GM21360 (cell line): ENCODE data around the gene CLPX.
A peak's percentile ranks its signal among the peaks of the same experiment; 100 is the strongest.
"Not testable (repeated sequence)": the region's sequence is repeated elsewhere in the genome, so short reads cannot be mapped to it uniquely, and the experiment has no call there.

Experiments used
- ATAC-seq: cut with Tn5 transposase; IDR thresholded peaks from one replicate; pipeline ENCODE4 v1.9.1; 2021; ENCODE audit warnings: mild to moderate bottlenecking, moderate library complexity; ENCODE audit not compliant: unreplicated experiment

The CLPX gene

DNA sequence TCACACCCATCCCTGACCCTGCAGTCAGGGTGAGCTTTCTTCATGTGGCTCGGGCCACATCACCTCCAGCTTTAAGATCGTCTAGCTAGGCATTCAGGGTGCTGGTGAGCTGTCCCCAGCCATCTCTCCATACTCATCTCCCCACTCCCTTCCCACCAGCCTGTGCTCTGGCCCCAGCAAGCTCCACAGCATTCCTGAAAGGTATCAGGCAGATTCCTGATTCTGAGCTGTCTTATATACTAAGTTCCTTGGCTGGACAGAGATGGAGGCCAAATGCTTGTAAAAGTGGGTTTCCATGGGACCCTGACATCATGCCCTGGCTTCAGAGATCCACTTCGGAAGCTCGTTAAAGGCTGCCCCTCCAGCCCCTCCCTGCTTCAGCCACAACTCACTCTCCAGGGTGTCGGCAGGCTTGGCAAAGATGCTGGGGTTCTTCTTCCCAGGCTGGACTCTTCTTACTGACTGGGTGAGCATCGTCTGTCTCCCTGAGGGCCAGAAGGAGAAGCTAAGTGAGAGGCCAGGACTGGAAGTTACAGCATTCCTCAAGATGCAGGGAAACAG is 22.2 kb upstream of the CLPX start:
- ATAC-seq = no peak

DNA sequence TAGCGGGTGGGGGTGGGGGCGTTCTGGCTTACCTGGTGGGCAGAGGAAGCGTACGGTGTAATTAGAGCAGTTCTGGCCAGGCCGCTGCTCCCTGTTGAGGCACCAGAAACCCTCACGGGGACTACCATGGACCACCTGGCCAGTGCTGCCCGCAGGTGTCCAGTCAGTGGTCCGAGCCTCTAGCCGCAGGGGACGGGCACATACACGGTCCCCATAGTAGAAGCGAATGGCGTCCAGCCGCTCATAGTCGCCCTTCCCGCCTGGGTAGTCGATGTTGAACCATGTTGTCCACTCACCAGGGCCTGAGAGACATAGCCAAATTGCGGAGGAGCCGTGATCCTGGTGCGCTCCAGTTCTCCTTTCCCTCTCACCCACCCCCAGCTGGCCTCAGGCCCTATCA is 21.6 kb upstream of the CLPX start:
- no peak for ATAC-seq

DNA sequence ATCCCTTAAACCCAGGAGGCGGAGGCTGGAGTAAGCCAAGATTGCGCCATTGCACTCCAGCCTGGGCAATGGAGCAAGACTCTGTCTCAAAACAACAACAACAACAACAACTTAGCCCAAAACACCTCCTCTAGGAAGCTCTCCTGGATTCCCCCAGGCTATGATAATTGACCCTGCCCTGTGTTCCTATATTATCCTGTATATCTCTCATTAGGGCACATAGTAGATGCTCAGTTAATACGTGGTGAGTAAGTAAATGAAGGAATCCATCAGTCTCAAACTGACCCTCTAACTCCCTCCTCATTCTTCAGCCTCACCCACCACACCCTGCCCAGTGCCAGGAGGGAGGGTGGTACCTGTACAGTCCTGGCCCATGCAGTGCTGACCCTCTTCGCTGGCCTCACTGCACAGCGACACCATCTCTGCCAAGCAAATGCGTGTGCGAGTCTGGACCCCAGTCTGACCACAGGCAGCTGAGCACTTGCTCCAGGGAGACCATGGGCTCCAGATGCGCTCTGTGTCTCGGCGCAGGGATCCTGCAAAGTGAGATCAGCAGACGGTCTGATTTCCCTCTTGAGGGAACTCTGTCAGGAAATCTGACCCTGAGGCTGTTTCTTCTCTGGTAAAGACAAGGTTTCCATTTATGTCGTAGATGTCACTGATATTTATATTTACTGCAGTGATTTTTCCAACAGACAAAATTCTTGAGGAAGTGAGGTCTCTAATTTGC is 20.0 kb upstream of the CLPX start:
- ATAC-seq = no peak

DNA sequence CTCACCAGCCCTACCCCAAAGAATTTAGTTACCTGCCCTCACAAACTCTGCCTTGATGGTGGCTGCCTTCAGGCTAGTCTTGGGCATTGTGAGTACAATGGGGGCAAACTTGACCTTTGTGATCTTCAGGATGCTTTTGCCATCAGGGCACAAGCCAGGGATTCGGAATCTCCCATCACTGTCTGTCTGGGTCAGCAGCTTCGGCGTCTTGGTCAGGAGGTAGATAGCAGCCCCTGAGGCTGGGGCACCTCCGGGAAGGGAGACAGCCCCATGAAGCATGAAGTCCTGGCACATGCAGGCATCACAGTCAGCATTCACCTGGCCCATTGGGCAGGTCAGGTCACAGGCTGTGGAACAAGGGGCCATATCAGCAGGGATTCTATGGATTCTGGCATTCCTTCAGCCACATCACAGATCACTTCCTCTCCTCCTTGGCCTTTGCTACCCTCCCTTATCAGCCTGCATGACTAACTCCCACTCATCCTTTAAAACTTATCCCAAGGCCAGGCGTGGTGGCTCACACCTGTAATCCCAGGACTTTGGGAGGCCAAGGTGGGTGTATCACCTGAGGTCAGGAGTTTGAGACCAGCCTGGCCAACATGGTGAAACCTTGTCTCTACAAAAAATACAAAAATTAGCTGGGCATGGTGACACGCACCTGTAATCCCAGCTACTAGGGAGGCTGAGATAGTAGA is 19.2 kb upstream of the CLPX start:
- no peak for ATAC-seq

DNA sequence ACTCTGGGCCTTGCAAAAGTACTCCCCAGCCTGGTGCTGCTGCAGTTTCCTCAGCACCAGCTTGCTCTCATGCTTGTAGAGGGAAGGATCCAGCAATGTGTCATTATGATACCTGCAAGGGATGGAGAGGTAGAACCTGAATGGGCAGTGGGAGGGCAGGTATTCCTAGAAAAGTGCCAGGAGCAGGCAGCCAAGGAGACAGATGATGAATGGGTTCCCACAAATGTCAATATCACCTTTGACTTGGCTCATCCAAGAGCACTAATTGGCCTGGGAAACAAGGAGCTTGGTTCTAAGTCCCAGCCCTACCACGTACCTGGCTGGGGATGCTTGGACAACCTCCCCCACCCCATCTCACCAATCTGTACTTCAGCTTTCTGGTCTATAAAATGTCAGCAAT is 16.8 kb upstream of the CLPX start:
- ATAC-seq = no peak

DNA sequence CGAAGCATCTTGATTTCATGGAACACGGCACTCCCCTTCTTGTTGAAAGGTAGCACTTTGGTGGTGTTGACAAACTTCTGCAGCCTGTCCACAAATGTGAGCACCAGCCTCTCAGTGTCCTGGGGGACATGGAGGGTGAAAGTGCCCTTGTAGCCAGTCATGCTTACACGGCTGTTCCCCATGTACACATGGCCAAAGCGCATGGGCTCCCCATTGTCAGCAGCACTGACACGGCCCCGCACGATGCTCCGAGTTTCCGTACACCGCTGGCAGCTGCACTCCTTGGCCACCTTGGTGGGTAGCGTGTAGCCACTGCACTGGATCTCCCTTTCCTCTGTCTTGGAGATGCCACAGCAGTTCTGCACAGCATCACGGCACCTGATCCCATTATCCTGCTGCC is 13.4 kb upstream of the CLPX start:
- no peak for ATAC-seq

DNA sequence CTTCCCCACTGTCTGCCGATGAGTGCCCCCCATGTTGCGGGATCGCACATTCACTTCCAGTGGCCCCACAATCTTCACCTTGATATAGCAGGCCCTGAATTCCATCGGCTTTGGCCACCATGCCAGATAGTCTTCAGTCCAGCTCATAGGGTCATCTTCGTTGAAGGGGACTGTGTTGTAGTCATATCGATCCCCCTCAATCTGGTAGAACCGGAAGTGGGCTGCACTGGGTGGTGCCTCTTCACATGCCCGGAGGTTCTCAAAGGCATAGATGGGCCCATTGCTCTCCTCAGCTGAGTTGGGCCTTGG is 12.1 kb upstream of the CLPX start:
- ATAC-seq = no peak

DNA sequence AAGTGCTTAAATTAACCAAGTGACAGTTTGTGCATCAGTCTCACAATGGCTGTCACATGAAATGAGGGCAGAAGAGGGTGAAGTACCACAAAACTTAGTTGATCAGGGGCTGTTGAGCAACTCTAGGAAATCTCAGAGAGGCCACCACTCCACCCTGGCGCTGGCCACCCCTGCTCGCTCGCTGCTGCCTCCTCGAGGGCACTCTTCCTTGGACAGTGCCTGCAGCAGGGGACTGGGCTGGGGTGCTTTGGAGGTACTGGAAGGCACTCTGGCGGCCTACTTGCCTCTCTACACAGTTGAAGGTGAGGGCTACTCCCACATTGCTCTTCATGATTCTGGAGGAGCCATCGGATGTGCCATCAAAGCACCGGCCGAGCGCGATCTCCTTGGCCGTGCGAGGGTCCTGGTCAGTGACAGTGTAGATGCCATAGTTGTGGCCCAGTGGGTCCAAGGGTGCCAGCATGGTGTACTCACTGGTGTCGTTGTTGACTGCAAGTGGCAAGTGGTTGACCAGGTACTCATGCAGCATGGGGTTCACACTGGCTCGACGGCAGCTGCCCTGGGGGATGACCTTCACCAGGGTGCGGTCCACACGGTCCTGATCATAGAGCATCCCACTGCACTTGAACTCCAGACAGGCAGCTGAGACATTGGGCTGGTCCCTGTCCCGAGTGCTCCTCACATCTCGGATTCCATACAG is 11.6 kb upstream of the CLPX start:
- ATAC-seq = no peak

DNA sequence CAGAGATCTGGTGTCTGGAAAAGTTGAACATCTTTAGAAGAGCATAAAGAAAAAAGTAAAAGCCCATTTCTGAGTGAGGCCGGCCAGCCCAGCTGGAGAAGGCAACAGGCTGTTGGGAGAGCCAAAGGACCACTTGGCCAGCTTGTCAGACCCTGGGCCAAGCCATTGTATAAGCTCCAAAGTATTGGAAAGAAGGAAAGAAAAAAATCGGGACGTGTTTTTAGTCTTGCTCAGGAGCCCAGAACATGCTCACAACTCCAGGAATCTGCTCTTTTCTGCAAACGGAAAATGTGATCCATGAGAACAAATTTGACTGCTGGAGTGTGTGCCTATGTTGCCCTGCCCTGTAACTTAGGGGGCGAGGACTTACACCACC is 10.4 kb upstream of the CLPX start:
- ATAC-seq = no peak

DNA sequence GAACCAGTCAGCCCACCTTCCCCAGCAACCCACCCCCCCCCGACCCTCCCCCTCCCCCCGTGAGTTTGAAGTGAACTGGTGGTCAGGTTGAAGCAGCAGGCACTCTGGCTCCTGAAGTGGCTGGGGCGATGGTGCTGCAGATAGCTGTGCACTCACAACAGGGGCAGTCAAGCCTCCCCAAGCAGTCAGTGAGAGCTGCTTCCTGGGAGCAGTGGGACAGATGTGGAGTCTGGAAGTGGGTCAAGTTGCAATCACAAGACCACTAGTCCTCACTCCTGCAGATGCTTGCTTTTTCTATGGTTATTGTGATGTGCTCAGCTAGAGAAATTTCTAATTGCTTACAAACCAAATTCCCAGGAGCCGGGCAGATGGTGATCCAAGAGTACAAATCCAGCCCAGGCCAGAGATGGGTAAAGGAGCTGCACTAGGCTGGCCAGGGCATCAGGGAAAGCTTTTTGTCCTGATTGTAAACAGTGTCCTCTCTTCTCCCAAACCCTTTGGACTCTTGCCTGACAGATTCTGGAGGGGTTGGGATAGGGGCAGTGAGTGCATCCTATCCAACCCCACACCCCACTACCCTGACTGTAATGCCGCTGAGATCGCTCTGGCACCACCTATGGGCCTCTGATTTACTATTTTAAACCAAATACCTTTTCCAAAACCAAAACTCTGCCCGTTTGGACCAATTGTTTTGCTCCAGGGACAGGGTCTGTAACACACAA is 9.8 kb upstream of the CLPX start:
- no peak for ATAC-seq

DNA sequence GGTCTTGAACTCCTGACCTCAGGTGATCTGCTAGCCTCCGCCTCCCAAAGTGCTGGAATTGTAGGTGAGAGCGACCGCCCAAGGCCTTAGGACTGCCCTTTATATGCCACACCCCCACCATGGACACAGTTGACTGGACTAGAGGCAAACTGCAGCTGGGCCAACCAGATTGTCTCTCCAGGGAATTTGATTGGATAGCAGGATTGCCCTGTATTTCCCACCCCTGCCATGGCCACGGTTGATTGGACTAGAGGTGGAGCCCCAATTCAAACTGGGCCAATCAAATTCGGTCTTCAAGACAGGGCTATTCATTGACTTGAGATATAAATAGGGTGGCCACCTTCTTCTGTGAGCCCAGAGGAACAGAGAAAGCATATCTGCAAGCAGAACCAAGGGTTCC is 6.9 kb upstream of the CLPX start:
- no peak for ATAC-seq

DNA sequence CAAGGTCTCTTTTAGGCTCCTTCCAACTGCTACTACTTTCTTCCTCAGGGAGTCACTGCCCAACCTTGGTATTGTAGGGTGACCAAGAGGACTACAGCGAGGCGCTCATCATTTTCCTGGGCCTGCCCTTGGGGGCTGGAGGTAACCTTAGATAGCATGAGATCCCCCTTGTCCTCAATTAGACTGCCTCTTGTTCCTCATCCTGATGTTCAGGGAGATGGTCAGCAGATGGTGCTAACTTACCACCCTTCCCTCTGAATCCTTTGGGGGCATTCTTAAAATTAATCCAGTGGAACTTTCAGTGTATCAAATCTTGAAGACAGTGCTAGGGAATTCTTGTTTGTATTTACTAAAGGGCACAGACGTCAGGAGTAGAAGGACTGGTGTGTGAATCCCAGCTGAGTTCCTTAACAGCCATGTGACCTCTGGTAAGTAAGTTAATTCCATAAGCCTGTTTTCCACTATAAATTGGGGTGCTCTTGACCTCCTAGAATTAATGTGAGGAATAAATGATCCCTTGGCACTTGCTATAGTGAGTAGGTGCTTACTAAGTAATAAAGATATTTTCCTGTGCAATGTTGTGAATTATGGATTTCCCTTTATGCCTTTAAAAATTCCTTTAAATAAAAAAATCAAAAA is 4.1 kb upstream of the CLPX start:
- no peak for ATAC-seq

DNA sequence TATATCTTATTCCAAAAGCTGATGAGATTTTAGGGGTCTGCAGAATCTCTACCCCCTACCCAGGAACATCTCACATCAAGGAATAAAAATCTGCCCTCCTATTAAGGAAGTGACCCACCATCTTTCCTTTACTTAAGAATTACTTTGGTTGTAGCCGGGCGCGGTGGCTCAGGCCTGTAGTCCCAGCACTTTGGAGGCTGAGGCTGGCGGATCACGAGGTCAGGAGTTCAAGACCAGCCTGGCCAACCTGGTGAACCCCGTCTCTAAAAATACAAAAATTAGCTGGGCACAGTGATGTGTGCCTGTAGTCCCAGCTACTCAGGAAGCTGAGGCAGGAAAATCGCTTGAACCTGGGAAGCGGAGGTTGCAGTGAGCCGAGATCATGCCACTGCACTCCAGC is 3.3 kb upstream of the CLPX start:
- not testable (repeated sequence) for ATAC-seq

DNA sequence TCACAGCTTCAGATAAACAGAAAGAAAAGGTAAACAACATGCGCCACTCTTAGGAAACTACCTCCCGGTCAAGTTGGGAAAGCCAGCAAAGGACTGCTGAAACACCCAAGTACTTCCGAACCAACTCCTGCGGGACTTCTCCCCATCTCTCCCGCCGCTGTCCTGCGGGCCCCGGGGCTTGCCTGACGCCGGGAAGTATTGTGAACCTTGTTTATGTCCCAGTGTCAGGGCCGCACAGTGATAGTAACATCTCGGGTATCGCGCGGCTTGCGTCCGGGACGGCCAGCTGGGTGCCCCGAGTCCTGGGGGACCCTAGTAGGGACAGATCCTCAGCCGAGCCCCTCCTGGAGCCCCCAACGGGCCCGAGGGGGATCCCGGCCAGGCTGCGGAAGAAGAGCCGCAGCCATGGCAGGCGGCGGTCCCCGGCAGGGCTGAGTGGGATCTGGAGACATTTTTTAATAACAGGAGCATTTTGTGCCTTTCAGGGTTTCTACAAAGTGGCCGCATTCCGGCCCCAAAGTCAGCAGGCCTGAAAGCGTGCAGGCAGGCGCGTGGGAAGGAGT is 756 bp downstream of the CLPX start:
- ATAC-seq = peak; percentile 26

DNA sequence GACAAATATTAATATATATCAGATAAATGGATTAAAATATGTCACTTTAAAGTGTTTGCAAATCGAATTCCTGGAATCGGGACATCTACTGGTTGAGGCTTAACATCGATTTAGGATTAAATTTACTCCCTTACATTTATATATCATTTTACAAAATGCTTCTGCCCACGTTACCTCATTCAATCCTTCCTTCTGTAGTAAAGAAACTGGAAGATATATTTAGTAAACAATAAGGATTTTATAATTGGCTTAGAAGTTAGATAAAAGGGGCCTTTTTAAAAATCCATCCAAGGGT is 1.3 kb downstream of the CLPX start:
- ATAC-seq = no peak

DNA sequence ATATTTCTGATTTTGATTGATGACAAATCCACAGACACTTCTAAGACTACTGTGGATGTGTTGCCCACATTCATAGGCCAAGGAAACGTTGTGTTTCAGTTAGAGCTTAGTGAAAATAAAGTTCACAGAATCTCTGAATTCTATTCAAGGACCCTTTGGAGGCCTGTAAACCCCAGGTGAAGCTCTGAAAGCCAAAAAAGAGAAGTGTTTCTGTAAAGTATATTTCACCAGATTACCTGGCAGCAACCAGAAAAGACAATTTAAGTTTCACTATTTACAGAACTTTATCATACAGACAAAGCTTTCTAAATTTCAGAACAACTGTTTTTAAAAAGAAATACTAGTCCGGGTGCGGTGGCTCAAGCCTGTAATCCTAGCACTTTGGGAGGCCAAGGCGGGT is 2.6 kb downstream of the CLPX start:
- ATAC-seq = no peak

DNA sequence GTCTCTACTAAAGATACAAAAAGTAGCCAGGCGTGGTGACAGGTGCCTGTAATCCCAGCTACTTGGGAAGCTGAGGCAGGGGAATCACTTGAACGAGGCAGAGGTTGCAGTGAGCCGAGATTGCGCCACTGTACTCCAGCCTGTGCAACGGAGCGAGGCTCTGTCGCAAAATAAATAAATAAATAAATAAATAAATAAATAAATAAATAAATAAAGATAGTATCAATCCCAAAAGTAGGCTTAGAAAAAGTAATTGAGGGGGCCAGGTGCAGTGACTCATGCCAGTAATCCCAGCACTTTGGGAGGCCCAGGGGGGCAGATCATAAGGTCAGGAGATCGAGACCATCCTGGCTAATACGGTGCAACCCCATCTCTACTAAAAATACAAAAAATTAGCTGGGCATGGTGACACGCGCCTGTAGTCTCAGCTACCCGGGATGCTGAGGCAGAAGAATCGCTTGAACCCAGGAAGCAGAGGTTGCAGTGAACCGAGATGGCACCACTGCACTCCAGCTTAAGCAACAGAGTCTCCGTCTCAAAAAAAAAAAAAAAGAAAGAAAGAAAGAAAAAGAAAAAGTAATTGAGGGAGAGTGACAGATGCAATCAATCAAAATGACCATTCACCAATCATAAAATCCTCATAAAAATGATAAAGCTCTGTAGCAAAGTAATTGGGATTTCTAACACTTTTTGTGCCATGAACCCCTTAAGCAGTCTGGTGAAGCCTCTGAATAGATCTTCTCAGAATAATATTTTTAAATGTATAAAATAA is 3.4 kb downstream of the CLPX start:
- ATAC-seq = not testable (repeated sequence)

DNA sequence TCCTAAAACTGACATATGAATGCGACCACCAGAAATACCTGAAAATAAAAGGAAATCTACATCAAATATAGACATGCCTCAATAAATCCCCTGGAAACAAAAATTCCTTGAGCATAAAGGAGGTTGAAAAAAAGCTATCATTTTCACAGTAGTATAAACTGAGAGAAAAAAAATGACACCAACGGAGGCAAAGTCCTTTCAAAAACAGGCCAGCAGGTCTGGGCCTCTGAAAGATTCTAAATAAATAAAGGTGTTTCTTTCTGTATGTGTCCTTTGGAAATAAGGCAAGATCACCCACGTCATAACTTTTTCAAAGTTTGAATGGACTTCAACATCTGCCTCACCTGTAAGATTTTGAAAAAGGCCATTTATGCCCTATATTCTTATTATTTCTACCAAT is 5.0 kb downstream of the CLPX start:
- ATAC-seq = no peak

DNA sequence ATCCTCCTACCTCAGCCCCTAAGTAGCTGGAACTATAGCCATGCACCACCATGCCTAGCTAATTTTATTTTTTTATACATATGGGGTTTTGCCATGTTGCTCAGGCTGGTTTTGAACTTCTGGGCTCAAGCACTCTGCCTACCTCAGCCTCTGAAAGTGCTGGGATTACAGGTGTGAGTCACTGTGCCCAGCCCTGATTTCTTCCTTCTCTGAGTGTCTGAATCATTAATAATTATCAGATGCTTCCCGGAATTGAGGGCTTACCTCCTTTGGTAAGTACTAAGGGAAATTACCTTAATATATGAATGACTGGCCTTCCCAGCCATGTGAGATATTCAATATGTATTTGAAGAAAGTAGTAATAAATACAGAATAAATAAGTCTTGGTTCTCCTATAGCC is 7.2 kb downstream of the CLPX start:
- no peak for ATAC-seq

DNA sequence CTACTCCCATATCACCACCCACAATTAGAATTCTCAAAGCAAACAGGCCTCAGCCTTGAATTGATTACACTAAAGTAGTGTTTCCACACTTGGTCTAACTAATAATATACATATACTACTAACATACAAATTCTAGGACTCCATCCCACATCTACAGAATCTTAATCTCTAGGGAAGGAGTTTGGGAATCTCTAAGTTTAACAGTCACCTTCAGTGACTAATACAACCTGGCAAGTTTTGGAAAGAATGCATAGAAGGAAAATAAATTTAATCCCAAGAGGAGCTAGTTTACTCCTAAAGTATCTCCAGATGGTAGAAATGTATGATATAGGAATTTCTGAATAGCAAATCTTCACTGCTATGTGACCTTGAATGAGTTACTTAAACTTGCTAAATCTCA is 9.1 kb downstream of the CLPX start:
- no peak for ATAC-seq
